BE2C (cell line): ENCODE data around the gene MSRB3.

ENCODE experiments used
- DNase-seq: peaks from one replicate; pipeline ENCODE4 v3.0.0-alpha.2; 2020
- H3K27me3 ChIP-seq: fragments of 250-450 bp; sonication (Bioruptor Pico); 2 replicates; pipeline ENCODE4 v1.5.1; 2020; ENCODE audit warnings: mild to moderate bottlenecking
- H3K36me3 ChIP-seq: fragments of 250-450 bp; sonication (Bioruptor Pico); 2 replicates; pipeline ENCODE4 v1.5.1; 2020; ENCODE audit warnings: mild to moderate bottlenecking
- H3K4me1 ChIP-seq: fragments of 250-450 bp; sonication (Bioruptor Pico); 2 replicates; pipeline ENCODE4 v1.5.1; 2020
- H3K4me3 ChIP-seq: 2 replicates; pipeline ENCODE4 v1.5.1; 2011; ENCODE audit warnings: low read depth, low read length
- H3K9me3 ChIP-seq: fragments of 250-450 bp; sonication (Bioruptor Pico); 2 replicates; pipeline ENCODE4 v1.5.1; 2020
- TF ChIP-seq, protein P1 (sequence below): IDR thresholded peaks from 2 replicates; pipeline ENCODE4 v1.5.1; 2012; ENCODE audit warnings: mild to moderate bottlenecking, low read depth, low read length

MSRB3 gene

DNA sequence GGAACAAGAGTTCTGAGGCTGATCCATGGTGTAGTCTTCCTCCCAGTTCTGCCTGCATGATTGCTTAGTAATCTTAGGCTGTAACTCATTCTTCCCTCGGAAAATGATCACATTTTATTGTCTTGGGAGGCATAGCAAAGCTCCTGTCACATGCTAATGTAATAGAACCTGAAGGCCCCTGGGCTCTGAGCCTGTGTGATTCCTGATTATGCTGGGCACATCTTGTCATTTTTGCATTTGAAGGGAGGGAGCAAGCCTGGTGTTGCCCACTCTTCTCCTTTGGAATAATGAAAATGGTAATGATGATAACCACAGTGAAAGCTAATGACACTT lies 215.4 kb downstream of the MSRB3 start:
- Histone ChIP-seq H3K27me3 (no peaks in the 10 kb centered on the region), H3K36me3 (no peaks in the 10 kb centered on the region), H3K4me1 (no peaks in the 10 kb centered on the region), H3K4me3 (no peak overlapping the region), H3K9me3 (no peaks in the 10 kb centered on the region)
- TF ChIP-seq, protein P1, sequence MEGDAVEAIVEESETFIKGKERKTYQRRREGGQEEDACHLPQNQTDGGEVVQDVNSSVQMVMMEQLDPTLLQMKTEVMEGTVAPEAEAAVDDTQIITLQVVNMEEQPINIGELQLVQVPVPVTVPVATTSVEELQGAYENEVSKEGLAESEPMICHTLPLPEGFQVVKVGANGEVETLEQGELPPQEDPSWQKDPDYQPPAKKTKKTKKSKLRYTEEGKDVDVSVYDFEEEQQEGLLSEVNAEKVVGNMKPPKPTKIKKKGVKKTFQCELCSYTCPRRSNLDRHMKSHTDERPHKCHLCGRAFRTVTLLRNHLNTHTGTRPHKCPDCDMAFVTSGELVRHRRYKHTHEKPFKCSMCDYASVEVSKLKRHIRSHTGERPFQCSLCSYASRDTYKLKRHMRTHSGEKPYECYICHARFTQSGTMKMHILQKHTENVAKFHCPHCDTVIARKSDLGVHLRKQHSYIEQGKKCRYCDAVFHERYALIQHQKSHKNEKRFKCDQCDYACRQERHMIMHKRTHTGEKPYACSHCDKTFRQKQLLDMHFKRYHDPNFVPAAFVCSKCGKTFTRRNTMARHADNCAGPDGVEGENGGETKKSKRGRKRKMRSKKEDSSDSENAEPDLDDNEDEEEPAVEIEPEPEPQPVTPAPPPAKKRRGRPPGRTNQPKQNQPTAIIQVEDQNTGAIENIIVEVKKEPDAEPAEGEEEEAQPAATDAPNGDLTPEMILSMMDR: no peak
- no peak for DNase-seq

DNA sequence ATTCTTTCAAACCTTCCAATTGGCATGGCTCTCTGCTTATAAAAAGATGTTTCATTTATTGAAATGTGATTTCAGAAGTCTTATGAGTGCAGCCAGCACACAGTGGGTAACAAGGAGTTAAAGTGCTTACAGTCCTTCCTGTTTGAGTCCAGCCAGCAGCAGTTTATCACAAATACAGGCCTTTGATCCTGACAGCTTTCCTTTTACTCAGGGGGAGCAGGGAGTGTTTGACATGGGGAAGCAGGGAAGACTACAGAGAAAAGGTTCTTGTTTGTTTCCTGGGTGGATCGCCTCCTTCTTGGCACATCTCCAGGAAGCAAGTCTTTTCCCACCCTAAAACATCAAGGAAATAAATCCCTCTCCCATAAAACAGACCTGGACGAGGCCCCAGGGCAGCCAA lies 216.1 kb downstream of the MSRB3 start:
- TF ChIP-seq, protein P1: no peak
- no peaks in the 10 kb centered on the region for H3K4me1 ChIP-seq
- DNase-seq: no peak

DNA sequence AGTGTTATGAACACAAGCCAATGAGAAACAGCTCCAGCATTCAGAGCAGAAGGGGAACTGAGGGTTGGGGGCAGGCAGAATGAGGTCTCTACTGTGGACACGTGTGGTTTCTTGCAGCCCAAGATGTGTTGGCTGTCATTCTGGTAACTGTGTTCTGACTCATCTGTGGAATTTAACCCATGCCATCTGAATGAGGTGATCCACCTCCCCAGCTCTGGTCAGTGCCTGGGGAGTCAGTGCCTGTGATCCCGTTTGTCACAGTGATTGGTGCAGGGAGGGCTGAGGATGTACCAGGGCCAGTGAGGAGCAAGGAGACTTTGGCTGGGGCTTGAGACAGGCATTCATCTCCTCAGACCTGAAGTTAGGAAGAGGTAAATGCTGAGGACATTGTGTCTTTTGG lies 216.8 kb downstream of the MSRB3 start:
- Histone ChIP-seq H3K27me3 (no peaks in the 10 kb centered on the region), H3K4me1 (no peaks in the 10 kb centered on the region), H3K36me3 (no peaks in the 10 kb centered on the region), H3K9me3 (no peaks in the 10 kb centered on the region), H3K4me3 (no peak overlapping the region)
- TF ChIP-seq, protein P1: no peak
- no peak for DNase-seq

More for the DNA sequence above, 216.1 kb downstream of the MSRB3 start:
- H3K4me3 ChIP-seq: no peak overlapping the region
- H3K9me3 ChIP-seq: no peaks in the 10 kb centered on the region
- no peaks in the 10 kb centered on the region for H3K36me3 ChIP-seq
- no peaks in the 10 kb centered on the region for H3K27me3 ChIP-seq

DNA sequence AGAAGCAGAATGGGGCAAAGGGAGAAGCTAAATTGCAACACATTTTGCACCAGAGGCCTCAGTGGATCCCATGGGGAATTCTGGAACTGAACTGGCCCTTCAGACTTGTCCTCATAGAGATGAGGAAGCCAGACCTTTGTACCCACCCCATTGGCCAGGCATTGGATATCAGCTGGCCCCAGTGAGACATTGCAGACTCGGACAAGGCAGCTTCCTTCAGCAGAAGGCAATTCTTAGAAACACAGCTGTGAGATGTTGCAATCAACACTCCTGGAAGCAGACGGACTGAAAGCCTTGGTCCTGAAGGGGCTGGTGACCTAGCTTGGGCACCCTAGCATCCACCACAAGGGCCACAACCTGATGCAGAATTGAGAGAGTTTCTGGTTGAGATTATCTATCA lies 218.1 kb downstream of the MSRB3 start:
- H3K4me3 ChIP-seq: no peak overlapping the region
- DNase-seq: no peak
- H3K4me1 ChIP-seq: no peaks in the 10 kb centered on the region
- H3K36me3 ChIP-seq: no peaks in the 10 kb centered on the region
- TF ChIP-seq, protein P1: no peak
- H3K9me3 ChIP-seq: no peaks in the 10 kb centered on the region
- H3K27me3 ChIP-seq: no peaks in the 10 kb centered on the region

DNA sequence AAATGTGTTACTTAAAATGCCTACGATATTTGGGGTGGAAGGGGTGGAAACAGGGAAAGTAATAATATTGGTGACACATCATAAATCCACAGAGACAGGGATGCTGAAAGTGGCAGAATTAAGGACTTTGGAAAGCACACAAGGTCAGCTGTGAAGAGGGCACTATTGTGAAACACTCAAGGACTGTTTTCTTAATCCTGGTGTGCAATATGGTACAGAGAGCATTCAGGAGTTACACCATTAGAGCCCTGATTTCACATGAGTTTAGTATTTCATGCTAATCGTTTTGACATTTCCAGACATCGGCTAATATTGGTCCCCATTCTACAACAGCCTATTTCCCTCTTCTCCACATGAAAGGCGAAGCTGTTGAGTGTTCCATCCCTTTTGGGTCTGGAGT lies 219.2 kb downstream of the MSRB3 start:
- DNase-seq: no peak

DNA sequence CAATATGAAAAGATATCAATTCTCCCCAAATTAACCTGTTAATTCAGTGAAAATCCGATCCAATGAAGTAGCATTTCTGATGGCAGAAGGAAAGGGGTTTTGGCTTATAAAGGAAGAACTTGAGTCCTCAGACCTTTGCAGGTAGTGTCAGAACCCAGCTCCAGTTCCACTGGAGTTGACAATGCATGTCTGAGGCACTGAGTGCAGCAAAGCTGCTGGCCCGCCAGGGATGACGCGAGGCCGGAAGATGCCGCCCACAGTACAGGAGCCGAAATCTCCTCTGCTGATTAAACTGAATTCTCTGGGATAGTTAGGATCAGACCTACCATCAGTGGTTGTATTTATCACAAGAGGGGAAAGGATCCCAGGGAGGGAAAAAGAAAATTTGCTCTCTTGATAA lies 220.7 kb downstream of the MSRB3 start:
- Histone ChIP-seq H3K27me3 (no peaks in the 10 kb centered on the region), H3K4me3 (no peak overlapping the region), H3K9me3 (no peaks in the 10 kb centered on the region), H3K4me1 (no peaks in the 10 kb centered on the region), H3K36me3 (no peaks in the 10 kb centered on the region)
- DNase-seq: no peak
- TF ChIP-seq, protein P1: no peak

More for the DNA sequence above, 219.2 kb downstream of the MSRB3 start:
- no peaks in the 10 kb centered on the region for H3K9me3 ChIP-seq
- TF ChIP-seq, protein P1: no peak
- no peaks in the 10 kb centered on the region for H3K27me3 ChIP-seq
- no peak overlapping the region for H3K4me3 ChIP-seq
- H3K36me3 ChIP-seq: no peaks in the 10 kb centered on the region
- no peaks in the 10 kb centered on the region for H3K4me1 ChIP-seq
